ENCODE data around the gene PLA2G2C. TPM values are rescaled to one million over a fixed set of nuclear protein-coding genes. Genes with fewer than 3 reads are reported as not detected.

Gene PLA2G2C
- total and polyA plus RNA-seq, 2 experiments from 2014 or later = not detected

GRCh38 chr1:20172033-20172590 is 14.2 kb downstream of the PLA2G2C start:
- Histone ChIP-seq H3K9me2 (ENCODE audit: insufficient read depth) (no peaks in the 10 kb centered on the region), H4K20me1 (replicated peaks; ENCODE audit: insufficient read depth) (no peaks in the 10 kb centered on the region), H2AFZ (no peak overlapping the region), H3K27me3 (ENCODE audit: insufficient read depth) (no peaks in the 10 kb centered on the region), H3K4me1 (ENCODE audit: insufficient read depth) (no peaks in the 10 kb centered on the region), H3F3A (replicated peaks; ENCODE audit: low read depth) (no peaks in the 10 kb centered on the region), H3K4me3 (no peak overlapping the region), H3K27ac (ENCODE audit: low read depth) (no peak overlapping the region), H3K4me2 (no peak overlapping the region), H3K79me2 (replicated peaks; ENCODE audit: insufficient read depth) (no peaks in the 10 kb centered on the region), H3K36me3 (ENCODE audit: insufficient read depth) (no peaks in the 10 kb centered on the region)
- ATAC-seq = no peak
- Mint-ChIP-seq H3K4me1 (peaks cover 13% of the 10 kb centered on the region), H3K4me3 (no peak overlapping the region), H3K9me3 (no peaks in the 10 kb centered on the region), H3K27me3 (ENCODE audit: insufficient read depth, low read depth, poor library complexity) (peaks cover 5% of the 10 kb centered on the region), H3K36me3 (ENCODE audit: low read depth) (no peaks in the 10 kb centered on the region), H3K27ac (no peak overlapping the region)
- TF ChIP-seq, protein P1, sequence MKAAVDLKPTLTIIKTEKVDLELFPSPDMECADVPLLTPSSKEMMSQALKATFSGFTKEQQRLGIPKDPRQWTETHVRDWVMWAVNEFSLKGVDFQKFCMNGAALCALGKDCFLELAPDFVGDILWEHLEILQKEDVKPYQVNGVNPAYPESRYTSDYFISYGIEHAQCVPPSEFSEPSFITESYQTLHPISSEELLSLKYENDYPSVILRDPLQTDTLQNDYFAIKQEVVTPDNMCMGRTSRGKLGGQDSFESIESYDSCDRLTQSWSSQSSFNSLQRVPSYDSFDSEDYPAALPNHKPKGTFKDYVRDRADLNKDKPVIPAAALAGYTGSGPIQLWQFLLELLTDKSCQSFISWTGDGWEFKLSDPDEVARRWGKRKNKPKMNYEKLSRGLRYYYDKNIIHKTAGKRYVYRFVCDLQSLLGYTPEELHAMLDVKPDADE (IDR thresholded peaks at IDR 0.05) = no peak
- no peak for TF ChIP-seq STAT1 (IDR thresholded peaks at IDR 0.05; ENCODE audit: unreplicated experiment)
- TF ChIP-seq EZH2 (IDR thresholded peaks at IDR 0.05; ENCODE audit: low read depth, unreplicated experiment) = no peak
- no peak for TF ChIP-seq ZNF462 (CRISPR knock-in tag; IDR thresholded peaks at IDR 0.05)
- TF ChIP-seq REST (IDR thresholded peaks at IDR 0.05; ENCODE audit: unreplicated experiment) = no peak
- no peak for TF ChIP-seq NANOG (IDR thresholded peaks at IDR 0.05; ENCODE audit: borderline replicate concordance)
- TF ChIP-seq, protein P2, sequence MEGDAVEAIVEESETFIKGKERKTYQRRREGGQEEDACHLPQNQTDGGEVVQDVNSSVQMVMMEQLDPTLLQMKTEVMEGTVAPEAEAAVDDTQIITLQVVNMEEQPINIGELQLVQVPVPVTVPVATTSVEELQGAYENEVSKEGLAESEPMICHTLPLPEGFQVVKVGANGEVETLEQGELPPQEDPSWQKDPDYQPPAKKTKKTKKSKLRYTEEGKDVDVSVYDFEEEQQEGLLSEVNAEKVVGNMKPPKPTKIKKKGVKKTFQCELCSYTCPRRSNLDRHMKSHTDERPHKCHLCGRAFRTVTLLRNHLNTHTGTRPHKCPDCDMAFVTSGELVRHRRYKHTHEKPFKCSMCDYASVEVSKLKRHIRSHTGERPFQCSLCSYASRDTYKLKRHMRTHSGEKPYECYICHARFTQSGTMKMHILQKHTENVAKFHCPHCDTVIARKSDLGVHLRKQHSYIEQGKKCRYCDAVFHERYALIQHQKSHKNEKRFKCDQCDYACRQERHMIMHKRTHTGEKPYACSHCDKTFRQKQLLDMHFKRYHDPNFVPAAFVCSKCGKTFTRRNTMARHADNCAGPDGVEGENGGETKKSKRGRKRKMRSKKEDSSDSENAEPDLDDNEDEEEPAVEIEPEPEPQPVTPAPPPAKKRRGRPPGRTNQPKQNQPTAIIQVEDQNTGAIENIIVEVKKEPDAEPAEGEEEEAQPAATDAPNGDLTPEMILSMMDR (conservative IDR thresholded peaks at IDR 0.05; ENCODE audit: low read depth in 2 of 2) = no peak
- TF ChIP-seq POLR2AphosphoS5 (IDR thresholded peaks at IDR 0.05; ENCODE audit: low read depth) = no peak
- no peak for TF ChIP-seq ZNF114 (CRISPR knock-in tag; IDR thresholded peaks at IDR 0.05)
- no peak for TF ChIP-seq JUNB (IDR thresholded peaks at IDR 0.05; ENCODE audit: unreplicated experiment)
- TF ChIP-seq ZNF331 (CRISPR knock-in tag; IDR thresholded peaks at IDR 0.05; ENCODE audit: low read depth) = no peak
- TF ChIP-seq EZH2phosphoT487 (IDR thresholded peaks at IDR 0.05; ENCODE audit: unreplicated experiment) = no peak
- no peak for TF ChIP-seq CREB1 (CRISPR knock-in tag; IDR thresholded peaks at IDR 0.05; ENCODE audit: low read depth)
- DNase-seq (ENCODE audit: low spot score) = no peak
